Measurements from ENCODE around the gene GNG12.

GRCh38 chr1:67729872-67730271 is 103.4 kb downstream of the GNG12 start:
- TF ChIP-seq, protein P1, sequence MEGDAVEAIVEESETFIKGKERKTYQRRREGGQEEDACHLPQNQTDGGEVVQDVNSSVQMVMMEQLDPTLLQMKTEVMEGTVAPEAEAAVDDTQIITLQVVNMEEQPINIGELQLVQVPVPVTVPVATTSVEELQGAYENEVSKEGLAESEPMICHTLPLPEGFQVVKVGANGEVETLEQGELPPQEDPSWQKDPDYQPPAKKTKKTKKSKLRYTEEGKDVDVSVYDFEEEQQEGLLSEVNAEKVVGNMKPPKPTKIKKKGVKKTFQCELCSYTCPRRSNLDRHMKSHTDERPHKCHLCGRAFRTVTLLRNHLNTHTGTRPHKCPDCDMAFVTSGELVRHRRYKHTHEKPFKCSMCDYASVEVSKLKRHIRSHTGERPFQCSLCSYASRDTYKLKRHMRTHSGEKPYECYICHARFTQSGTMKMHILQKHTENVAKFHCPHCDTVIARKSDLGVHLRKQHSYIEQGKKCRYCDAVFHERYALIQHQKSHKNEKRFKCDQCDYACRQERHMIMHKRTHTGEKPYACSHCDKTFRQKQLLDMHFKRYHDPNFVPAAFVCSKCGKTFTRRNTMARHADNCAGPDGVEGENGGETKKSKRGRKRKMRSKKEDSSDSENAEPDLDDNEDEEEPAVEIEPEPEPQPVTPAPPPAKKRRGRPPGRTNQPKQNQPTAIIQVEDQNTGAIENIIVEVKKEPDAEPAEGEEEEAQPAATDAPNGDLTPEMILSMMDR (IDR thresholded peaks at IDR 0.05; ENCODE audit: extremely low read depth in 1 of 2, insufficient read depth in 1 of 2, low read depth in 1 of 2, low read length in 2 of 2), result no peak
- TF ChIP-seq GATA2 (IDR thresholded peaks at IDR 0.05; ENCODE audit: insufficient read depth, insufficient read length, low read depth, low read length), result no peak
- TF ChIP-seq EZH2 (IDR thresholded peaks at IDR 0.05; ENCODE audit: borderline replicate concordance, low read depth, low read length, severe bottlenecking), result no peak
